ENCODE data around the gene UQCR10. TPM values are rescaled to one million over a fixed set of nuclear protein-coding genes. Genes with fewer than 3 reads are reported as not detected.
A peak's percentile ranks its signal among the peaks of the same experiment; 100 is the strongest.

Gene UQCR10
- total and polyA plus RNA-seq, 2 of the 4 experiments (the other 2 are of a cell fraction): 103 to 260 TPM

- no peaks in the 10 kb centered on the region for H4K20me1 ChIP-seq (ENCODE audit: insufficient read depth, low read length)
- no peak overlapping the region for H3K4ac ChIP-seq (ENCODE audit: low read depth, low read length)
- no peak overlapping the region for H3K27ac ChIP-seq (ENCODE audit: insufficient read depth, low read length)
- H4K5ac ChIP-seq (ENCODE audit: low read depth, low read length): no peak overlapping the region
- peaks cover 24% of the 10 kb centered on the region for H3K4me1 ChIP-seq (ENCODE audit: control insufficient read depth, insufficient read depth, low read length)
- 54% methylated on average over 4 of the region's 9 CpGs; no CpG with 5 or more reads in 1 of the 2 experiments for WGBS, 2 experiments (ENCODE audit: extremely low coverage in 2 of 2, insufficient read length in 1 of 2)
- intact Hi-C loops (cut with micrococcal nuclease) (no loop called here), dilution Hi-C loops (cut with HindIII; ENCODE audit: low sequenced_read_pairs, unreplicated experiment) (no loop called here), in situ Hi-C loops (cut with MboI; ENCODE audit: low sequenced_read_pairs) (no loop called here)
- peaks cover 13% of the 10 kb centered on the region for H3K9me1 ChIP-seq (ENCODE audit: insufficient read depth, low read length)
- H3K9ac ChIP-seq (ENCODE audit: low read depth, low read length): no peak overlapping the region
- ChIA-PET POLR2A (ENCODE audit: unreplicated experiment) (interaction anchor here (0.6 kb wide), 1 partner anchor 110 kb away, joined by 4 read pairs; no protein-coding TSS in a partner anchor), CTCF (no interaction called here)
- TF ChIP-seq, protein P1, sequence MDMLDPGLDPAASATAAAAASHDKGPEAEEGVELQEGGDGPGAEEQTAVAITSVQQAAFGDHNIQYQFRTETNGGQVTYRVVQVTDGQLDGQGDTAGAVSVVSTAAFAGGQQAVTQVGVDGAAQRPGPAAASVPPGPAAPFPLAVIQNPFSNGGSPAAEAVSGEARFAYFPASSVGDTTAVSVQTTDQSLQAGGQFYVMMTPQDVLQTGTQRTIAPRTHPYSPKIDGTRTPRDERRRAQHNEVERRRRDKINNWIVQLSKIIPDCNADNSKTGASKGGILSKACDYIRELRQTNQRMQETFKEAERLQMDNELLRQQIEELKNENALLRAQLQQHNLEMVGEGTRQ (IDR thresholded peaks at IDR 0.05; ENCODE audit: low read depth, low read length): no peak
- no peak for TF ChIP-seq NFE2L2 (IDR thresholded peaks at IDR 0.05; ENCODE audit: low read depth, low read length)
- TF ChIP-seq FOS (IDR thresholded peaks at IDR 0.05; ENCODE audit: low read depth, low read length): no peak
- no peak for TF ChIP-seq RFX5 (IDR thresholded peaks at IDR 0.05; ENCODE audit: low read depth, low read length)
- no peak for TF ChIP-seq POLR2A (IDR thresholded peaks at IDR 0.05; ENCODE audit: low read depth, low read length)
- no peak for TF ChIP-seq BHLHE40 (IDR thresholded peaks at IDR 0.05; ENCODE audit: low read depth, low read length)
- no peak for TF ChIP-seq SMC3 (IDR thresholded peaks at IDR 0.05; ENCODE audit: low read depth, low read length)
- no peak for TF ChIP-seq RAD21 (IDR thresholded peaks at IDR 0.05; ENCODE audit: low read length)
- TF ChIP-seq MXI1 (IDR thresholded peaks at IDR 0.05; ENCODE audit: borderline replicate concordance, low read depth, low read length): no peak
- no peak for TF ChIP-seq CHD1 (IDR thresholded peaks at IDR 0.05; ENCODE audit: low read depth, low read length)
- H3K23ac ChIP-seq (ENCODE audit: low read depth, low read length): no peak overlapping the region
- ATAC-seq (ENCODE audit: low read depth): no peak
- no peak overlapping the region for H2BK5ac ChIP-seq (ENCODE audit: low read depth, low read length, poor library complexity, severe bottlenecking)
- H3K36me3 ChIP-seq (ENCODE audit: control insufficient read depth, insufficient read depth, low read length): peaks cover 24% of the 10 kb centered on the region
- H2BK15ac ChIP-seq (ENCODE audit: low read depth, low read length): 0 out of 3 replicates have a peak overlapping the region, but pooled peaks have one; percentile 11
- 0 out of 2 replicates have a peak overlapping the region, but pooled peaks have one; percentile 1 for H2BK120ac ChIP-seq (ENCODE audit: low read depth, low read length)
- H4K8ac ChIP-seq (ENCODE audit: low read depth in 2 of 2, low read length in 2 of 2): no peak overlapping the region; a peak in 1 of 4 replicates
- BruUV-seq (replicated peaks): no TSS peak
- DNase-seq: peak; percentile 18
- H4K91ac ChIP-seq (ENCODE audit: insufficient read depth, low read depth, low read length): peak overlapping the region; percentile 33; the same call in 1 of the 2 replicates
- peak overlapping the region; percentile 77 for H2AFZ ChIP-seq (replicated peaks; ENCODE audit: low read length, poor library complexity)
- H2AK5ac ChIP-seq (ENCODE audit: low read depth, low read length): peak overlapping the region; percentile 29; the same call in 1 of the 2 replicates
- no peak overlapping the region for H3K4me2 ChIP-seq (ENCODE audit: low read depth, low read length)
- H3K4me3 ChIP-seq (ENCODE audit: insufficient read depth, low read depth, low read length): no peak overlapping the region
- no peak overlapping the region for H2BK20ac ChIP-seq (ENCODE audit: low read depth, low read length)
- H3K27me3 ChIP-seq (ENCODE audit: control insufficient read depth, insufficient read depth, low read length): no peaks in the 10 kb centered on the region
- H2AK9ac ChIP-seq (replicated peaks; ENCODE audit: low read depth, low read length, poor library complexity): no peak overlapping the region
- H3K18ac ChIP-seq (ENCODE audit: low read depth, low read length): no peak overlapping the region
- peaks cover 0 to 12% of the 10 kb centered on the region in 2 experiments; a peak in 2 of 4 replicates for H3K79me1 ChIP-seq (ENCODE audit: low read depth in 1 of 2, low read length in 2 of 2)
- H3K9me3 ChIP-seq (ENCODE audit: control insufficient read depth, insufficient read depth, low read length): no peaks in the 10 kb centered on the region
- no peak overlapping the region; the same call in 1 of the 2 replicates for H3K14ac ChIP-seq (replicated peaks; ENCODE audit: low read depth, low read length)
- H3K56ac ChIP-seq (ENCODE audit: extremely low read depth, insufficient read depth, low read length): no peak overlapping the region
These were observed 17.5 kb downstream of the UQCR10 start for GRCh38 chr22:29784451-29785361.
